ENCODE data around the gene NOL3.

DNA sequence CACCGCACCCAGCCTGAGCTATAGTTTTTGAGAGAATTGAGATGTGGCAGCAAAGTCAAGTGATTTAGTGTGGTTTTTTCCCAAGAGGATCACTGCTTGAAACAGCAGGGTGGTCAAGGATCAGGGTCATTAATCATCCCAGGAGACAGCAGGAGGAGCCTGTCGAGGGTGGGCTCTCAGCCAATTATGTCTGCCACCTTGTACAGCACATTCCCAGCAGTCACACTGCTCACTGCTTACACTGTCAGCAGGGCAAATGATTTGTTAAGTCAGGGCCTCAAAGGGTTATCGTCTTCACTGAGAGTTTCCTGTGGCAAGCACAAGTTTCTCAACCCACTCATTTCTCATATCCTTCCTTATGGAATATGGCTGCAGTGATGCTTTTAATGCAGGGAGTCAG lies 32.7 kb upstream of the NOL3 start:
- TF ChIP-seq POLR2A (IDR thresholded peaks at IDR 0.05), result no peak
- TF ChIP-seq, protein P1, sequence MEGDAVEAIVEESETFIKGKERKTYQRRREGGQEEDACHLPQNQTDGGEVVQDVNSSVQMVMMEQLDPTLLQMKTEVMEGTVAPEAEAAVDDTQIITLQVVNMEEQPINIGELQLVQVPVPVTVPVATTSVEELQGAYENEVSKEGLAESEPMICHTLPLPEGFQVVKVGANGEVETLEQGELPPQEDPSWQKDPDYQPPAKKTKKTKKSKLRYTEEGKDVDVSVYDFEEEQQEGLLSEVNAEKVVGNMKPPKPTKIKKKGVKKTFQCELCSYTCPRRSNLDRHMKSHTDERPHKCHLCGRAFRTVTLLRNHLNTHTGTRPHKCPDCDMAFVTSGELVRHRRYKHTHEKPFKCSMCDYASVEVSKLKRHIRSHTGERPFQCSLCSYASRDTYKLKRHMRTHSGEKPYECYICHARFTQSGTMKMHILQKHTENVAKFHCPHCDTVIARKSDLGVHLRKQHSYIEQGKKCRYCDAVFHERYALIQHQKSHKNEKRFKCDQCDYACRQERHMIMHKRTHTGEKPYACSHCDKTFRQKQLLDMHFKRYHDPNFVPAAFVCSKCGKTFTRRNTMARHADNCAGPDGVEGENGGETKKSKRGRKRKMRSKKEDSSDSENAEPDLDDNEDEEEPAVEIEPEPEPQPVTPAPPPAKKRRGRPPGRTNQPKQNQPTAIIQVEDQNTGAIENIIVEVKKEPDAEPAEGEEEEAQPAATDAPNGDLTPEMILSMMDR (IDR thresholded peaks at IDR 0.05), result no peak
- no peak for TF ChIP-seq EP300 (IDR thresholded peaks at IDR 0.05)

Measured in tibial nerve (tissue), 4 donors.